Activated T-helper 1 cell treated with anti-CD3 and anti-CD28 coated beads, Interleukin-12 subunit alpha, Interleukin-12 subunit beta, Interleukin-2, Interleukin-4 antibody, amounts not matched to agents 30 ng/mL and 10 ng/mL and 1 ng/mL, durations not matched to agents 14 hours and 24 hours and 36 hours (primary cell): ENCODE measurements around the gene FRMD4A. TPM values are rescaled to one million over a fixed set of nuclear protein-coding genes. Genes with fewer than 3 reads are reported as not detected.

Source experiments
- DNase-seq: peaks from one replicate; pipeline ENCODE4 v3.0.0; 2021; ENCODE audit warnings: low spot score
- H3K27ac Mint-ChIP-seq: one replicate; pipeline ENCODE4 v1.8.0; 2021; ENCODE audit warnings: mild to moderate bottlenecking, mixed read lengths
- H3K27me3 Mint-ChIP-seq: one replicate; pipeline ENCODE4 v1.8.0; 2022; ENCODE audit warnings: mild to moderate bottlenecking, moderate library complexity, mixed read lengths; ENCODE audit not compliant: insufficient read depth
- H3K36me3 Mint-ChIP-seq: one replicate; pipeline ENCODE4 v1.8.0; 2021; ENCODE audit warnings: low read depth, mixed read lengths
- H3K4me1 Mint-ChIP-seq: one replicate; pipeline ENCODE4 v1.8.0; 2021; ENCODE audit warnings: low read depth, mixed read lengths
- H3K4me3 Mint-ChIP-seq: one replicate; pipeline ENCODE4 v1.8.0; 2021; ENCODE audit warnings: mild to moderate bottlenecking, moderate library complexity, mixed read lengths
- H3K9me3 Mint-ChIP-seq: one replicate; pipeline ENCODE4 v1.8.0; 2021; ENCODE audit warnings: mixed read lengths
- intact Hi-C: fragments of 100-400 bp; cut with micrococcal nuclease; formaldehyde crosslinking; loops from one replicate; pipeline ENCODE4 v1.15.1; 2024
- total RNA-seq: library from RNA; stranded (reverse); gene quantifications from 2 replicates; pipeline ENCODE4 v1.2.3, GENCODE V29; 2022

Gene FRMD4A
- total RNA-seq, 1 donor from 2014 or later, result 0.31 TPM

- no peak for DNase-seq
- no peaks in the 10 kb centered on the region for H3K36me3 Mint-ChIP-seq
- no peak overlapping the region for H3K27ac Mint-ChIP-seq
- no peak overlapping the region for H3K4me3 Mint-ChIP-seq
- no peaks in the 10 kb centered on the region for H3K27me3 Mint-ChIP-seq
- intact Hi-C loops, result no loop called here
- H3K4me1 Mint-ChIP-seq, result no peaks in the 10 kb centered on the region
- no peaks in the 10 kb centered on the region for H3K9me3 Mint-ChIP-seq
Observed at GRCh38 chr10:13665516-13666262, 665.0 kb downstream of the FRMD4A start.

GRCh38 chr10:13661256-13661655, 669.5 kb downstream of the FRMD4A start:
- Mint-ChIP-seq H3K27me3 (peaks cover 2% of the 10 kb centered on the region), H3K4me3 (no peak overlapping the region), H3K36me3 (no peaks in the 10 kb centered on the region), H3K27ac (no peak overlapping the region), H3K9me3 (no peaks in the 10 kb centered on the region), H3K4me1 (peaks cover 7% of the 10 kb centered on the region)
- intact Hi-C loops, result no loop called here
- no peak for DNase-seq

- intact Hi-C loops, result loop anchor here (1.0 kb wide), 1 partner anchor 118 kb away; no protein-coding TSS in a partner anchor
- H3K27ac Mint-ChIP-seq, result no peak overlapping the region
- H3K4me1 Mint-ChIP-seq, result peaks cover 7% of the 10 kb centered on the region
- H3K4me3 Mint-ChIP-seq, result no peak overlapping the region
- H3K36me3 Mint-ChIP-seq, result peaks cover 2% of the 10 kb centered on the region
- DNase-seq, result no peak
- peaks cover 2% of the 10 kb centered on the region for H3K27me3 Mint-ChIP-seq
- H3K9me3 Mint-ChIP-seq, result no peaks in the 10 kb centered on the region
Observed at GRCh38 chr10:13660551-13660920, 670.2 kb downstream of the FRMD4A start.

- Mint-ChIP-seq H3K9me3 (no peaks in the 10 kb centered on the region), H3K4me1 (peaks cover 7% of the 10 kb centered on the region), H3K27me3 (peaks cover 2% of the 10 kb centered on the region), H3K27ac (no peak overlapping the region), H3K36me3 (peaks cover 2% of the 10 kb centered on the region), H3K4me3 (no peak overlapping the region)
- peak; percentile 34 for DNase-seq
- intact Hi-C loops, result loop anchor here (1.0 kb wide), 1 partner anchor 118 kb away; no protein-coding TSS in a partner anchor
Observed at GRCh38 chr10:13659887-13660550, 670.7 kb downstream of the FRMD4A start.

GRCh38 chr10:13658871-13659685, 671.6 kb downstream of the FRMD4A start:
- Mint-ChIP-seq H3K9me3 (no peaks in the 10 kb centered on the region), H3K27ac (no peak overlapping the region), H3K4me3 (no peak overlapping the region), H3K4me1 (peaks cover 7% of the 10 kb centered on the region), H3K27me3 (peaks cover 2% of the 10 kb centered on the region), H3K36me3 (peaks cover 3% of the 10 kb centered on the region)
- intact Hi-C loops, result no loop called here
- DNase-seq, result no peak

GRCh38 chr10:13658264-13658663, 672.5 kb downstream of the FRMD4A start:
- DNase-seq, result no peak
- no peak overlapping the region for H3K4me3 Mint-ChIP-seq

GRCh38 chr10:13657101-13657680, 673.5 kb downstream of the FRMD4A start:
- peaks cover 2% of the 10 kb centered on the region for H3K27me3 Mint-ChIP-seq
- no peak overlapping the region for H3K4me3 Mint-ChIP-seq
- intact Hi-C loops, result no loop called here
- no peaks in the 10 kb centered on the region for H3K9me3 Mint-ChIP-seq
- no peak for DNase-seq
- peaks cover 5% of the 10 kb centered on the region for H3K36me3 Mint-ChIP-seq
- peaks cover 7% of the 10 kb centered on the region for H3K4me1 Mint-ChIP-seq
- H3K27ac Mint-ChIP-seq, result no peak overlapping the region

More at GRCh38 chr10:13658264-13658663, 672.5 kb downstream of the FRMD4A start:
- Mint-ChIP-seq H3K27ac (no peak overlapping the region), H3K36me3 (peaks cover 5% of the 10 kb centered on the region), H3K4me1 (peaks cover 7% of the 10 kb centered on the region), H3K27me3 (peaks cover 2% of the 10 kb centered on the region), H3K9me3 (no peaks in the 10 kb centered on the region)
- intact Hi-C loops, result no loop called here

DNA sequence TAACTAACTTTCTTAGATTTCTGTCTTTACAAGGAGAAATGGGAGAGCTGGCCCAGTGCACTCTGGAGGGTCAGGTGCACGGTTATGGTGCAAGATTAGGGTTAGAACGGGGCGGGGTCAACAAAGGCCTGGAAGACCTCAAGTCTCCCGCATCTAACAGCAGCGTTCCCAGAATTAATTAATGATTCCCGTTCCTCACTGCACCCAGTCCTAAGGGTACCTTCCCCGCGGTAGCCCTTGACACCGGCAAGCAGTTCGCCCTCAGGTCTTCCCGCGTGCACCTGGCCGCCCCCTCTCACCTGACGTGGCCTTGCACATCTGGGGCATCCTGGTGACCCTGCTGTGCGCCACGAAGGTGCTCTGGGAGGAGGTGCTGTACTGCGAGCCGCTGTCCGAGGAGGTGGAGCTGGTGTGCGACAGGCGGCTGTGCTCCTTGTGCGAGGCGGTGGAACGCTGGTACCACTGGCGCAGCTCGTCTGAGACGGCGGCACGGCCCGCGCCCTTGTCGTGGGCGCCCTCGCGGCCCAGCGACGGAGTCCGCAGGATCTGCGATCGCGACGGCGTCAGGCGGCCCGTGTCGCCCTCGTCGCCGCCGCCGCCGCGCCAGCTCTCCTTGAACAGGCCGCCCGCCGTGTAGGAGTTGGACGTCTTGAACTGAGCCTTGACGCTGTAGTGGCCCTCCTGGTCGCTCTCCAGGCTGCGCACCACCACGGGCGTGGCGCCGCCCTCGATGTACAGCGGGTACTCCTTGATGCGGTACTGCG, 674.2 kb downstream of the FRMD4A start:
- Mint-ChIP-seq H3K27ac (no peak overlapping the region), H3K4me1 (peaks cover 7% of the 10 kb centered on the region), H3K27me3 (peaks cover 2% of the 10 kb centered on the region), H3K9me3 (no peaks in the 10 kb centered on the region), H3K4me3 (no peak overlapping the region), H3K36me3 (peaks cover 5% of the 10 kb centered on the region)
- no peak for DNase-seq
- intact Hi-C loops, result no loop called here

- H3K4me1 Mint-ChIP-seq, result peaks cover 2% of the 10 kb centered on the region
- H3K36me3 Mint-ChIP-seq, result peaks cover 5% of the 10 kb centered on the region
- H3K4me3 Mint-ChIP-seq, result no peak overlapping the region
- H3K9me3 Mint-ChIP-seq, result no peaks in the 10 kb centered on the region
- intact Hi-C loops, result no loop called here
- no peak for DNase-seq
- no peaks in the 10 kb centered on the region for H3K27me3 Mint-ChIP-seq
- H3K27ac Mint-ChIP-seq, result no peak overlapping the region
Observed at GRCh38 chr10:13654846-13655245, 675.9 kb downstream of the FRMD4A start.

DNA sequence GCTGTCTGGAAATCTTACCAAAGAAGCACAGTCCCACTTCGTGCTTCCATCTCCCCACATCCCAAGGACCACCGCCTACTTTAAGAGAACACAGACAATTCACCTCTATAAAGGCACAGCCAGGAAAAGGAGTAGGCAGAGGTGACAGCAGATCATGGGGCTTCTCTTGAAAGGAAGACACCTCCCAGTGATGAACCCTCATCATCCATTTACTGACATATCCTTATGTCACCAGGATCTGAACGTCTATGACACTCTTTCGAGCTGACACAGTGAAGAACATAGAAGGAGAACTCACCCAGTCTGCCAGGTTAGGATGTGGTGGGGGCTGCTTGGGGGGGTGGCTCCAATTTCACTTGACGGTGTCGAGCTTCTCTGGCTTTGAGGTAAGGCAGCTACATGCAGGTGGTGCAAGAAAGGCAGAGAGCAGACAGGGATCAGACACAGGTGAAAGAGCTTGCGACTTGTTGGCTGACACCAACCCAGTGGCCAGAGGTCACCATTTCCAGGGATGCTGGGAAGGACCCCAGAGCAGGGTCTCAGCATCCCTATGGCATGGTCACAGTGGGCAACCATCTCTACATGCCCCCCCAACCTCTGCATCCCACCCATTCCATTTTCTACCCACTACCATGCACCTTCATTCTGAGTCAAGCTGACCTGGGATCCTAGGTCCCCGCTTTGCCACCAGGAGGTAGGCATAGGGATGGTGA, 676.5 kb downstream of the FRMD4A start:
- H3K27ac Mint-ChIP-seq, result no peak overlapping the region
- H3K9me3 Mint-ChIP-seq, result no peaks in the 10 kb centered on the region
- no peak overlapping the region for H3K4me3 Mint-ChIP-seq
- H3K4me1 Mint-ChIP-seq, result peaks cover under 1% of the 10 kb centered on the region
- intact Hi-C loops, result no loop called here
- DNase-seq, result no peak
- H3K36me3 Mint-ChIP-seq, result peaks cover 5% of the 10 kb centered on the region
- no peaks in the 10 kb centered on the region for H3K27me3 Mint-ChIP-seq

DNA sequence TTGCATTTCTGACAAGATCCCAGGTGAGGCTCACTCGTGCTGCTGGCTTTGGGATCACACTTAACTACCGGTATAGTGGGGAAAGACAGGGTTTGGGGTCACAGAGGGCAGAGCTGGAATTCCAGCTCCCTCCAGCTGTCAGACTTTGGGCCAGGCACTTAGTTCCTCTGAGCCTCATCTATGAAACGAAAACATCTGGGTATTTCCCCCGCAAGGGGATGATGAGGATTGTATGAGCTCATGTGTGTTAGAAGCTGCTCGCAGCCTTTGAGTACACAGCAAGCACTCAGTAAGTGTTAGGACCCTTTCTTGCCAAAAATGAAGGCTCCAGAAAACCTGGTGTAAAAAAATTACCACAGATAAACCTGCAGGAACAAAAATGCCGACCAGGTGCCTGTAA, 677.9 kb downstream of the FRMD4A start:
- no peaks in the 10 kb centered on the region for H3K27me3 Mint-ChIP-seq
- no peak overlapping the region for H3K4me3 Mint-ChIP-seq
- intact Hi-C loops, result no loop called here
- no peak for DNase-seq
- H3K9me3 Mint-ChIP-seq, result no peaks in the 10 kb centered on the region
- no peak overlapping the region for H3K27ac Mint-ChIP-seq
- H3K36me3 Mint-ChIP-seq, result peaks cover 8% of the 10 kb centered on the region
- peaks cover 13% of the 10 kb centered on the region for H3K4me1 Mint-ChIP-seq
